Neural cell (in vitro differentiated cells): ENCODE results near the gene FN3K.

ENCODE experiments used
- CTCF ChIP-seq: fragments of 450-650 bp; IDR thresholded peaks from 2 replicates; pipeline ENCODE4 v1.5.1; 2014; ENCODE audit warnings: antibody characterized with exemption, mild to moderate bottlenecking, moderate library complexity; ENCODE audit not compliant: poor library complexity, severe bottlenecking
- EP300 ChIP-seq: fragments of 450-650 bp; conservative IDR thresholded peaks from 2 replicates; pipeline ENCODE4 v1.6.1; 2014; ENCODE audit warnings: antibody characterized with exemption, mild to moderate bottlenecking, moderate library complexity; ENCODE audit not compliant: poor library complexity, severe bottlenecking
- EZH2 ChIP-seq: fragments of 200-600, 300-800 bp; shearing (Covaris generic), sonication (generic); IDR thresholded peaks from 2 replicates; pipeline ENCODE4 v1.6.1; 2014; ENCODE audit warnings: antibody characterized with exemption, low read length, borderline replicate concordance, mild to moderate bottlenecking; ENCODE audit not compliant: insufficient read depth, poor library complexity, severe bottlenecking
- POLR2AphosphoS5 ChIP-seq: IDR thresholded peaks from 2 replicates; pipeline ENCODE4 v1.6.1; 2012
- RAD21 ChIP-seq: fragments of 450-650 bp; conservative IDR thresholded peaks from 2 replicates; pipeline ENCODE4 v1.6.1; 2014; ENCODE audit warnings: antibody characterized with exemption, mild to moderate bottlenecking, moderate library complexity

- TF ChIP-seq CTCF (no peak), POLR2AphosphoS5 (no peak), EZH2 (no peak), RAD21 (no peak), EP300 (no peak)
These were observed 39.2 kb upstream of the FN3K start for GRCh38 chr17:82696259-82696658.
